Measurements from ENCODE around the gene TES.

Gene TES

GRCh38 chr7:116241291-116241690 lies 31.0 kb downstream of the TES start:
- no peak for TF ChIP-seq FOXP2 (optimal IDR thresholded peaks at IDR 0.05; ENCODE audit: borderline replicate concordance, extremely low read depth, extremely low read length, insufficient read depth)
- TF ChIP-seq SIN3A (IDR thresholded peaks at IDR 0.05; ENCODE audit: borderline replicate concordance, insufficient read depth, low read length), result no peak
- TF ChIP-seq TAF1 (IDR thresholded peaks at IDR 0.05; ENCODE audit: borderline replicate concordance, insufficient read depth, low read length), result no peak
- TF ChIP-seq POLR2AphosphoS5 (IDR thresholded peaks at IDR 0.05; ENCODE audit: low read depth, low read length), result no peak
- TF ChIP-seq REST (IDR thresholded peaks at IDR 0.05; ENCODE audit: insufficient read depth in 1 of 2, low read depth in 2 of 2, low read length in 2 of 2), result no peak

GRCh38 chr7:116242178-116242577 lies 31.8 kb downstream of the TES start:
- no peak for TF ChIP-seq TAF1 (IDR thresholded peaks at IDR 0.05; ENCODE audit: borderline replicate concordance, insufficient read depth, low read length)

GRCh38 chr7:116242759-116243158 lies 32.4 kb downstream of the TES start:
- TF ChIP-seq TAF1 (IDR thresholded peaks at IDR 0.05; ENCODE audit: borderline replicate concordance, insufficient read depth, low read length), result no peak
- TF ChIP-seq FOXP2 (optimal IDR thresholded peaks at IDR 0.05; ENCODE audit: borderline replicate concordance, extremely low read depth, extremely low read length, insufficient read depth), result no peak
- TF ChIP-seq REST (IDR thresholded peaks at IDR 0.05; ENCODE audit: insufficient read depth in 1 of 2, low read depth in 2 of 2, low read length in 2 of 2), result no peak
- no peak for TF ChIP-seq POLR2AphosphoS5 (IDR thresholded peaks at IDR 0.05; ENCODE audit: low read depth, low read length)
- TF ChIP-seq SIN3A (IDR thresholded peaks at IDR 0.05; ENCODE audit: borderline replicate concordance, insufficient read depth, low read length), result no peak

GRCh38 chr7:116246357-116246756 lies 36.0 kb downstream of the TES start:
- TF ChIP-seq REST (IDR thresholded peaks at IDR 0.05; ENCODE audit: insufficient read depth in 1 of 2, low read depth in 2 of 2, low read length in 2 of 2) (no peak), POLR2AphosphoS5 (IDR thresholded peaks at IDR 0.05; ENCODE audit: low read depth, low read length) (no peak), TAF1 (IDR thresholded peaks at IDR 0.05; ENCODE audit: borderline replicate concordance, insufficient read depth, low read length) (no peak), FOXP2 (optimal IDR thresholded peaks at IDR 0.05; ENCODE audit: borderline replicate concordance, extremely low read depth, extremely low read length, insufficient read depth) (no peak), SIN3A (IDR thresholded peaks at IDR 0.05; ENCODE audit: borderline replicate concordance, insufficient read depth, low read length) (no peak)

GRCh38 chr7:116249969-116250553 lies 39.7 kb downstream of the TES start:
- no peak for TF ChIP-seq SIN3A (IDR thresholded peaks at IDR 0.05; ENCODE audit: borderline replicate concordance, insufficient read depth, low read length)
- TF ChIP-seq REST (IDR thresholded peaks at IDR 0.05; ENCODE audit: insufficient read depth in 1 of 2, low read depth in 2 of 2, low read length in 2 of 2), result no peak
- no peak for TF ChIP-seq TAF1 (IDR thresholded peaks at IDR 0.05; ENCODE audit: borderline replicate concordance, insufficient read depth, low read length)
- TF ChIP-seq POLR2AphosphoS5 (IDR thresholded peaks at IDR 0.05; ENCODE audit: low read depth, low read length), result no peak
- no peak for TF ChIP-seq FOXP2 (optimal IDR thresholded peaks at IDR 0.05; ENCODE audit: borderline replicate concordance, extremely low read depth, extremely low read length, insufficient read depth)
